GM23338 (cell line): Measurements from ENCODE around the gene FASN. TPM values are rescaled to one million over a fixed set of nuclear protein-coding genes. Genes with fewer than 3 reads are reported as not detected.

Experiments
- ATAC-seq: fragments of 200-7000 bp; cut with Tn5 transposase; 3 replicates; pipeline ENCODE4 v1.9.1; 2020
- DNase-seq: peaks from one replicate; pipeline ENCODE4 v3.0.0-alpha.2; 2015; ENCODE audit warnings: low spot score
- H2AFZ ChIP-seq: fragments of 200-600 bp; sonication (generic); 2 replicates; pipeline ENCODE4 v1.8.0; 2016; ENCODE audit warnings: antibody characterized with exemption, mild to moderate bottlenecking, moderate library complexity
- H3F3A ChIP-seq: fragments of 200-600 bp; sonication (generic); replicated peaks from 2 replicates; pipeline ENCODE4 v1.8.0; 2017; ENCODE audit warnings: antibody characterized with exemption, mixed run types, low read depth
- H3K27ac ChIP-seq: fragments of 200-600 bp; sonication (generic); 2 replicates; pipeline ENCODE4 v1.6.1; 2016; ENCODE audit warnings: low read depth
- H3K27me3 ChIP-seq: fragments of 200-600 bp; sonication (generic); 2 replicates; pipeline ENCODE4 v1.8.0; 2016; ENCODE audit warnings: mild to moderate bottlenecking, mixed run types, moderate library complexity; ENCODE audit not compliant: insufficient read depth
- H3K36me3 ChIP-seq: fragments of 200-600 bp; sonication (generic); 2 replicates; pipeline ENCODE4 v1.8.0; 2016; ENCODE audit warnings: mild to moderate bottlenecking; ENCODE audit not compliant: insufficient read depth
- H3K4me1 ChIP-seq: fragments of 200-600 bp; sonication (generic); 2 replicates; pipeline ENCODE4 v1.8.0; 2016; ENCODE audit warnings: mild to moderate bottlenecking, moderate library complexity; ENCODE audit not compliant: insufficient read depth
- H3K4me2 ChIP-seq: fragments of 200-600 bp; sonication (generic); 2 replicates; pipeline ENCODE4 v1.7.1; 2017; ENCODE audit warnings: mixed run types
- H3K4me3 ChIP-seq: fragments of 200-600 bp; sonication (generic); 2 replicates; pipeline ENCODE4 v1.6.1; 2016; ENCODE audit warnings: mixed run types
- H3K79me2 ChIP-seq: fragments of 200-600 bp; sonication (generic); replicated peaks from 2 replicates; pipeline ENCODE4 v1.8.0; 2017; ENCODE audit warnings: mild to moderate bottlenecking; ENCODE audit not compliant: insufficient read depth
- H3K9me2 ChIP-seq: fragments of 200-600 bp; sonication (generic); 2 replicates; pipeline ENCODE4 v1.8.0; 2017; ENCODE audit not compliant: insufficient read depth
- H4K20me1 ChIP-seq: fragments of 200-600 bp; sonication (generic); replicated peaks from 2 replicates; pipeline ENCODE4 v1.8.0; 2017; ENCODE audit warnings: mild to moderate bottlenecking; ENCODE audit not compliant: insufficient read depth
- H3K27ac Mint-ChIP-seq: 2 replicates; pipeline ENCODE4 v1.8.0; 2020; ENCODE audit warnings: inconsistent platforms, mild to moderate bottlenecking, moderate library complexity, mixed read lengths
- H3K27me3 Mint-ChIP-seq: 3 replicates; pipeline ENCODE4 v1.8.0; 2022; ENCODE audit warnings: low read depth, mild to moderate bottlenecking, moderate library complexity, mixed read lengths, inconsistent platforms; ENCODE audit not compliant: insufficient read depth, poor library complexity
- H3K36me3 Mint-ChIP-seq: 3 replicates; pipeline ENCODE4 v1.8.0; 2021; ENCODE audit warnings: low read depth, mild to moderate bottlenecking, inconsistent platforms, moderate library complexity, mixed read lengths
- H3K4me1 Mint-ChIP-seq: 3 replicates; pipeline ENCODE4 v1.8.0; 2020; ENCODE audit warnings: mild to moderate bottlenecking, inconsistent platforms, mixed read lengths
- H3K4me3 Mint-ChIP-seq: 3 replicates; pipeline ENCODE4 v1.8.0; 2021; ENCODE audit warnings: moderate library complexity, mild to moderate bottlenecking, inconsistent platforms, mixed read lengths
- H3K9me3 Mint-ChIP-seq: 3 replicates; pipeline ENCODE4 v1.8.0; 2020; ENCODE audit warnings: moderate library complexity, mild to moderate bottlenecking, inconsistent platforms, mixed read lengths
- CREB1 ChIP-seq: fragments of 250-450 bp; sonication (Bioruptor Pico); IDR thresholded peaks from 2 replicates; pipeline ENCODE4 v1.5.0; 2020; ENCODE audit warnings: low read depth, mild to moderate bottlenecking, moderate library complexity
- EZH2 ChIP-seq: fragments of 200-600 bp; sonication (generic); IDR thresholded peaks from one replicate; pipeline ENCODE4 v1.8.0; 2017; ENCODE audit warnings: antibody characterized with exemption, mild to moderate bottlenecking, low read depth; ENCODE audit not compliant: unreplicated experiment
- EZH2phosphoT487 ChIP-seq: fragments of 200-600 bp; sonication (generic); IDR thresholded peaks from one replicate; pipeline ENCODE4 v1.8.1; 2018; ENCODE audit warnings: antibody characterized with exemption; ENCODE audit not compliant: unreplicated experiment
- NANOG ChIP-seq: IDR thresholded peaks from 2 replicates; pipeline ENCODE4 v1.6.1; 2016; ENCODE audit warnings: antibody characterized with exemption, borderline replicate concordance
- POLR2AphosphoS5 ChIP-seq: IDR thresholded peaks from 2 replicates; pipeline ENCODE4 v1.6.1; 2016; ENCODE audit warnings: antibody characterized with exemption, low read depth
- STAT1 ChIP-seq: IDR thresholded peaks from one replicate; pipeline ENCODE4 v1.6.1; 2016; ENCODE audit warnings: antibody characterized with exemption; ENCODE audit not compliant: unreplicated experiment
- ZNF331 ChIP-seq: fragments of 250-450 bp; sonication (Bioruptor Pico); IDR thresholded peaks from 2 replicates; pipeline ENCODE4 v1.5.0; 2020; ENCODE audit warnings: low read depth, mild to moderate bottlenecking, moderate library complexity
- polyA plus RNA-seq: library from polyadenylated mRNA; unstranded; fragments of >200 nt; fragmentation: Nextera tagmentation; extraction: Ambion mirVana; gene quantifications from 2 replicates; pipeline ENCODE4 v1.2.1, GENCODE V29; 2016
- total RNA-seq: library from RNA; depleted of rRNA; stranded (reverse); fragments of >200 nt; shearing (Covaris generic); gene quantifications from 2 replicates; pipeline ENCODE4 v1.2.3, GENCODE V29; 2014
- TF ChIP-seq, protein P1 (sequence below): fragments of 250-450 bp; sonication (Bioruptor Pico); IDR thresholded peaks from 2 replicates; pipeline ENCODE4 v1.5.0; 2020; ENCODE audit warnings: mild to moderate bottlenecking, moderate library complexity

Gene FASN
- total and polyA plus RNA-seq, 2 experiments from 2014 or later = 120 to 849 TPM

- DNase-seq (no peak), ATAC-seq (no peak)
- H3K9me2 ChIP-seq = no peaks in the 10 kb centered on the region
- H3K27ac ChIP-seq = no peak overlapping the region
- peak overlapping the region; percentile 79 for H3K4me3 ChIP-seq
- Mint-ChIP-seq H3K27ac (no peak overlapping the region), H3K36me3 (peaks cover 3% of the 10 kb centered on the region; the same call in 2 of the 3 replicates), H3K27me3 (peaks cover 9% of the 10 kb centered on the region), H3K4me3 (peak overlapping the region; percentile 75), H3K9me3 (no peaks in the 10 kb centered on the region), H3K4me1 (peaks cover 23% of the 10 kb centered on the region)
- no peak overlapping the region for H3K4me2 ChIP-seq
- no peak overlapping the region for H2AFZ ChIP-seq
- H3K4me1 ChIP-seq = peaks cover 9% of the 10 kb centered on the region; the same call in 1 of the 2 replicates
- H3K36me3 ChIP-seq = no peaks in the 10 kb centered on the region
- TF ChIP-seq ZNF331 (CRISPR knock-in tag) (no peak), EZH2 (no peak), NANOG (no peak)
- H3F3A ChIP-seq = peaks cover 21% of the 10 kb centered on the region
- no peaks in the 10 kb centered on the region for H3K27me3 ChIP-seq
- peaks cover 8% of the 10 kb centered on the region; the same call in 1 of the 2 replicates for H3K79me2 ChIP-seq
- no peaks in the 10 kb centered on the region; the same call in 1 of the 2 replicates for H4K20me1 ChIP-seq
Measured at GRCh38 chr17:82033359-82034085, 64.5 kb downstream of the FASN start.

- Histone ChIP-seq H3K4me2 (peak overlapping the region; percentile 92), H3K27ac (no peak overlapping the region), H3K36me3 (no peaks in the 10 kb centered on the region), H3K27me3 (no peaks in the 10 kb centered on the region), H3K4me1 (peaks cover 9% of the 10 kb centered on the region; the same call in 1 of the 2 replicates), H3F3A (peaks cover 18% of the 10 kb centered on the region), H2AFZ (no peak overlapping the region), H3K4me3 (peak overlapping the region; percentile 79), H3K9me2 (no peaks in the 10 kb centered on the region), H4K20me1 (no peaks in the 10 kb centered on the region; the same call in 1 of the 2 replicates), H3K79me2 (peaks cover 8% of the 10 kb centered on the region; the same call in 1 of the 2 replicates)
- peak; percentile 86 for DNase-seq
- H3K36me3 Mint-ChIP-seq = peaks cover 3% of the 10 kb centered on the region; the same call in 2 of the 3 replicates
- peak overlapping the region; percentile 75 for H3K4me3 Mint-ChIP-seq
- H3K27me3 Mint-ChIP-seq = peaks cover 12% of the 10 kb centered on the region
- peak; percentile 54 for ATAC-seq
- peaks cover 19% of the 10 kb centered on the region for H3K4me1 Mint-ChIP-seq
- TF ChIP-seq CREB1 (CRISPR knock-in tag) (no peak), STAT1 (no peak), POLR2AphosphoS5 (peak; percentile 49; the same call in 1 of the 2 replicates), NANOG (no peak), EZH2phosphoT487 (no peak)
- TF ChIP-seq, protein P1, sequence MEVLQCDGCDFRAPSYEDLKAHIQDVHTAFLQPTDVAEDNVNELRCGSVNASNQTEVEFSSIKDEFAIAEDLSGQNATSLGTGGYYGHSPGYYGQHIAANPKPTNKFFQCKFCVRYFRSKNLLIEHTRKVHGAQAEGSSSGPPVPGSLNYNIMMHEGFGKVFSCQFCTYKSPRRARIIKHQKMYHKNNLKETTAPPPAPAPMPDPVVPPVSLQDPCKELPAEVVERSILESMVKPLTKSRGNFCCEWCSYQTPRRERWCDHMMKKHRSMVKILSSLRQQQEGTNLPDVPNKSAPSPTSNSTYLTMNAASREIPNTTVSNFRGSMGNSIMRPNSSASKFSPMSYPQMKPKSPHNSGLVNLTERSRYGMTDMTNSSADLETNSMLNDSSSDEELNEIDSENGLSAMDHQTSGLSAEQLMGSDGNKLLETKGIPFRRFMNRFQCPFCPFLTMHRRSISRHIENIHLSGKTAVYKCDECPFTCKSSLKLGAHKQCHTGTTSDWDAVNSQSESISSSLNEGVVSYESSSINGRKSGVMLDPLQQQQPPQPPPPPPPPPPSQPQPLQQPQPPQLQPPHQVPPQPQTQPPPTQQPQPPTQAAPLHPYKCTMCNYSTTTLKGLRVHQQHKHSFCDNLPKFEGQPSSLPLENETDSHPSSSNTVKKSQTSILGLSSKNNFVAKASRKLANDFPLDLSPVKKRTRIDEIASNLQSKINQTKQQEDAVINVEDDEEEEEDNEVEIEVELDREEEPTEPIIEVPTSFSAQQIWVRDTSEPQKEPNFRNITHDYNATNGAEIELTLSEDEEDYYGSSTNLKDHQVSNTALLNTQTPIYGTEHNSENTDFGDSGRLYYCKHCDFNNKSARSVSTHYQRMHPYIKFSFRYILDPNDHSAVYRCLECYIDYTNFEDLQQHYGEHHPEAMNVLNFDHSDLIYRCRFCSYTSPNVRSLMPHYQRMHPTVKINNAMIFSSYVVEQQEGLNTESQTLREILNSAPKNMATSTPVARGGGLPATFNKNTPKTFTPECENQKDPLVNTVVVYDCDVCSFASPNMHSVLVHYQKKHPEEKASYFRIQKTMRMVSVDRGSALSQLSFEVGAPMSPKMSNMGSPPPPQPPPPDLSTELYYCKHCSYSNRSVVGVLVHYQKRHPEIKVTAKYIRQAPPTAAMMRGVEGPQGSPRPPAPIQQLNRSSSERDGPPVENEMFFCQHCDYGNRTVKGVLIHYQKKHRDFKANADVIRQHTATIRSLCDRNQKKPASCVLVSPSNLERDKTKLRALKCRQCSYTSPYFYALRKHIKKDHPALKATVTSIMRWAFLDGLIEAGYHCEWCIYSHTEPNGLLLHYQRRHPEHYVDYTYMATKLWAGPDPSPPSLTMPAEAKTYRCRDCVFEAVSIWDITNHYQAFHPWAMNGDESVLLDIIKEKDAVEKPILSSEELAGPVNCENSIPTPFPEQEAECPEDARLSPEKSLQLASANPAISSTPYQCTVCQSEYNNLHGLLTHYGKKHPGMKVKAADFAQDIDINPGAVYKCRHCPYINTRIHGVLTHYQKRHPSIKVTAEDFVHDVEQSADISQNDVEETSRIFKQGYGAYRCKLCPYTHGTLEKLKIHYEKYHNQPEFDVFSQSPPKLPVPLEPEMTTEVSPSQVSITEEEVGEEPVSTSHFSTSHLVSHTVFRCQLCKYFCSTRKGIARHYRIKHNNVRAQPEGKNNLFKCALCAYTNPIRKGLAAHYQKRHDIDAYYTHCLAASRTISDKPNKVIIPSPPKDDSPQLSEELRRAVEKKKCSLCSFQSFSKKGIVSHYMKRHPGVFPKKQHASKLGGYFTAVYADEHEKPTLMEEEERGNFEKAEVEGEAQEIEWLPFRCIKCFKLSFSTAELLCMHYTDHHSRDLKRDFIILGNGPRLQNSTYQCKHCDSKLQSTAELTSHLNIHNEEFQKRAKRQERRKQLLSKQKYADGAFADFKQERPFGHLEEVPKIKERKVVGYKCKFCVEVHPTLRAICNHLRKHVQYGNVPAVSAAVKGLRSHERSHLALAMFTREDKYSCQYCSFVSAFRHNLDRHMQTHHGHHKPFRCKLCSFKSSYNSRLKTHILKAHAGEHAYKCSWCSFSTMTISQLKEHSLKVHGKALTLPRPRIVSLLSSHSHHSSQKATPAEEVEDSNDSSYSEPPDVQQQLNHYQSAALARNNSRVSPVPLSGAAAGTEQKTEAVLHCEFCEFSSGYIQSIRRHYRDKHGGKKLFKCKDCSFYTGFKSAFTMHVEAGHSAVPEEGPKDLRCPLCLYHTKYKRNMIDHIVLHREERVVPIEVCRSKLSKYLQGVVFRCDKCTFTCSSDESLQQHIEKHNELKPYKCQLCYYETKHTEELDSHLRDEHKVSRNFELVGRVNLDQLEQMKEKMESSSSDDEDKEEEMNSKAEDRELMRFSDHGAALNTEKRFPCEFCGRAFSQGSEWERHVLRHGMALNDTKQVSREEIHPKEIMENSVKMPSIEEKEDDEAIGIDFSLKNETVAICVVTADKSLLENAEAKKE (CRISPR knock-in tag) = no peak
- H3K27ac Mint-ChIP-seq = no peak overlapping the region
- no peaks in the 10 kb centered on the region for H3K9me3 Mint-ChIP-seq
Measured at GRCh38 chr17:82031885-82032627, 66.0 kb downstream of the FASN start.
